ENCODE measurements around the gene P2RX3.
"Not testable (repeated sequence)": the region's sequence is repeated elsewhere in the genome, so short reads cannot be mapped to it uniquely, and the experiment has no call there.

Gene P2RX3

GRCh38 chr11:57327721-57328120 is 10.4 kb upstream of the P2RX3 start:
- DNase-seq = no peak

- DNase-seq = no peak
Observed at GRCh38 chr11:57330029-57330428, 8.1 kb upstream of the P2RX3 start.

GRCh38 chr11:57331720-57332119 is 6.4 kb upstream of the P2RX3 start:
- no peak for DNase-seq

GRCh38 chr11:57332694-57333440 is 5.3 kb upstream of the P2RX3 start:
- DNase-seq = no peak

DNA sequence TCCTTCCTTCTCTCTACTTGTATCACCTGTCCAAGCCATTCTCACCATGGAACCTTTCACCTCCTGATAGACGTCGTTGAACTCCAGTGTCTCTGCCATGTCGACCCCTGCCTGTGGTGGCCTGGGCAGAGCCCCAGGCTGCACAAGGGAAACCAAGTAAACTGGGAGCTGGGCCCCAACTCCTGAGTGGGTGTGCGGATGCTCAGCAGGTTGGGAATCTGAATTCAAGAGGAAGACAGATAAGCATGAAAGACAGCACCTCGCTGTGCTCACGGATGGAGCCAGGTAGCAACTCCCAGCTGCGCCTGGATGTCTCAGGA is 3.2 kb upstream of the P2RX3 start:
- DNase-seq = no peak

- DNase-seq = peak; percentile 94
Observed at GRCh38 chr11:57335343-57336110, 2.6 kb upstream of the P2RX3 start, which contains the start of gene SSRP1. SSRP1 (minus strand) TSS chr11:57335892; CDS start chr11:57335121, 771 bp downstream.

GRCh38 chr11:57336111-57336666 is 2.0 kb upstream of the P2RX3 start:
- DNase-seq = no peak

- not testable (repeated sequence) for DNase-seq
Observed at GRCh38 chr11:57336856-57337255, 1.3 kb upstream of the P2RX3 start.

DNA sequence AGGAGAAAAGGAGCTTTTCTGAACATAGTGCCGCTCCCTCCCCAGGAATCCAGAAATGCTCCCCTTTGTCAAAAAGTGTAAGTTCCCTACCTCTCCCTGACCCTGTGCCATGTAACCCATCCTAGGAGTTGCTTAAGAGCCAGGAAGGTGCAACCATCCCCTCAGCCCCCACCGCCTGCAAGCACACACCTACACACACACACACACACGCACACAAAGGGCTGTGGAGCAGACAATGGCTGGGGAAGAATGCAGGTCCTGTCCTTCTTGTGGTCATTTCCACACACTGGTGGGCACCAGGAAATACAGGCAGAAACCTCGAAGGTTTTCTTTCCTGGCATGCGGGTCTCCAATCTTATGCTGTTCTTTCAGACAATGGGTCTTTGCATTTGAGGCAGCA is 1.2 kb downstream of the P2RX3 start:
- DNase-seq = no peak

DNA sequence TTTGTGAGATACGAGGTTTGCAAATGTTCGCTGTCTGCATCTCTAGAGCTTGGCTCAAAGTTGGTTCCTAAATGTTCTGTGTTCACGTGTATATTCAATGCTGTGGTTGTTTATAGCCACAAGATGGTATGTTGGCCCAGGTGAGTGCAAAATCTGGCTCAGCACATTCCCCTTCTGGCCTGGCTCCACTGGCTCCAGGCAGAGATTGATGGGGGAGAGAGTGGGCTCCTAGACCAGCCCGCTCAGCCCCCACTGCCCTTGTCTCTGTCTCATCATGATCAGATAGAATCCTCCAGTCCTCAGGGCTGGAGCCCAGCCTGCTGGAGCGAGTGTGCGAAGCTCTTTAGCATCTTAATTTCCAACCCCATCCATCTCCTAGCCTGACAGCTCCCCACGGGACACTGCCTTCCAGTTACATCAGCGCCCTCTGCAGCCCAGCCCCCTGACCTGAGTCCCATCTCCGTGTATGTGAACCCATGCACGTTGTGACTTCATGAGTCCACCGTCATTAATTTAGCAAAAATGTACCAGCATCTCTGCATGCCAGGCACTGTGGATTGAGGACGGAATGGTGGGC is 2.0 kb downstream of the P2RX3 start:
- no peak for DNase-seq

- no peak for DNase-seq
Observed at GRCh38 chr11:57341250-57341808, 3.2 kb downstream of the P2RX3 start.

DNA sequence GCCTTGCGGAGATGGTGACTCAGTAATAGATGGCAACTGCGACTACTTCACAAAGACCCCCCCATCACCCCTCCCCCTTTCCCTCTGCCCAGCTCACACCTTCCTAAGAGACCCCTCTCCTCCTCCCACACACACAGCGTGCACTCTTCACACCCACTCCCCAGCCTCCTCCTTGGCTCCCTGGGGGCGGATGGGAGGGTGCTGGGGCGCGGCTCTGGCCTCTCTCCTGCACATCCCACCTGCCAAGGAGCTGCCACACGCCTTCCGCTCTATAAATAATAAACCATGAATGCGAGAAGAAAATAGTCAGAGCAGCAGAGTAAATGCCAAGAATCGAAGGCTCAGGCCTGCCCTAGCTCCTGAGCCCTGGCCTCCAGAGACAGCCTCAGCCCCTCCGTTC is 4.5 kb downstream of the P2RX3 start:
- no peak for DNase-seq

- no peak for DNase-seq
Observed at GRCh38 chr11:57343825-57344224, 5.7 kb downstream of the P2RX3 start.

DNA sequence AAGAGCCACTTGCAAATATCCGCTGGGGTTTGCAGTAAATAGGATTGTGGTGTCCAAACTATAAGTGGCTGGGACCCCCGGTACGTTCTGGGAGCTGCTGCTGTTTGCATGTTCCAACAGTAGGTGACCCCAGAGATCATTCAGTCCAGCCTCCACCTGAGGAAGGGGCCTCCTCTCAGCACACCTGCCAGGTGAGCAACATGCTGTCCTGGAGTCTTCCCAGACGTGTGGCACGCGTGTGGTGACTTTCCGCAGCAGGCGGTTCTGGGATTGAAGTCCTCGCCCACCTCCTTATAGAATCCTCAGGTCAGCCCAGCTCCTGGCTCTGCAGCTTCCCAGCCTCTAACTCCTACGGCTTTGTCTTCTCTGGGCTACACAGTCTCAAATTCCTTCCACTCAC is 6.7 kb downstream of the P2RX3 start:
- no peak for DNase-seq

GRCh38 chr11:57345555-57346211 is 7.5 kb downstream of the P2RX3 start:
- peak; percentile 87 for DNase-seq

GRCh38 chr11:57347336-57347735 is 9.2 kb downstream of the P2RX3 start:
- no peak for DNase-seq

DNA sequence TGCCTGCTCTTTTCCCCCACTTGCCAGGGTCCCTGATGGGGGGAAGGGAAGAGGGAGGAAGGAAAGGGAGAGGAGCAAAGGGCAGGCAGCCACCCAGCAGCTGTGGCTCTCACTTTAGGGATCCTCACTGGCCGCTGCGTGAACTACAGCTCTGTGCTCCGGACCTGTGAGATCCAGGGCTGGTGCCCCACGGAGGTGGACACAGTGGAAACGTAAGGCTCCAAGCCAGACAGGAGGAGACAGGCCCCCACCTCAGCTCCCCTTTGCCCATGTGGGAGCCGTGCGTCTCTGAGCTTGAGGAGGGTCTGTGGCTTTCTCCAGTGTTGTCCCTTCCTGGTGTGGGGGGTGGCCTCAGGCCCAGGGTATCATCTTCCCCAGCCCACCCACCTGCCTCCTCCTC is 9.9 kb downstream of the P2RX3 start:
- DNase-seq = no peak

DNA sequence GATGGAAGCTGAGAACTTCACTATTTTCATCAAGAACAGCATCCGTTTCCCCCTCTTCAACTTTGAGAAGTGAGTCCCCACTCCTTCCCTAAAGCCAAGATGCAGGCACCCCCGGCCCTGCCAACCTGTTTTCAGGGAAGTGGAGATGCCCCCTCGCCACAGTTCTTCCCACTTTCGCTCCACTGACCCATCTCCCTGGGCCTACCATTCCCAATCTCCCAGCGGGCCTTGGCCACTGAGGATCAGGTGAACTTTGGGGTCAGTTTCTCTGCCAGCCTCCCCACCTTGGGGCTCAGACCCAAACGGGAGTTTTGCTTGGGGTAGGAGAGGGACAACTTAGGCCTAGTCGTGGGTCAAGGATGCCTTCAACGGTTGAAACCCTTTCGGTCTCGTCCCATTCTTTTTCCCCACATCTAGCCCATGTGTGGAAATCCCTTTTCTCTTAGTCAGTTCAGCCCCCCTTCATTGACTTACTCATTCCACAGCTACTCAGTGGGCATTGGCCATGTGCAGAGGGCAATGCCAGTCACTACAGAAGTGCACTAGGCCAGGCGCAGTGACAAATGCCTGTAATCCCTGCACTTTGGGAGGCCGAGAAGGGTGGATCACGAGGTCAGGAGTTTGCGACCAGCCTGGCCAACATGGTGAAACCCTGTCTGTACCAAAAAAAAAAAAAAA is 10.6 kb downstream of the P2RX3 start:
- DNase-seq = no peak

- peak; percentile 90 for DNase-seq
Observed at GRCh38 chr11:57349491-57350274, 11.5 kb downstream of the P2RX3 start.

DNA sequence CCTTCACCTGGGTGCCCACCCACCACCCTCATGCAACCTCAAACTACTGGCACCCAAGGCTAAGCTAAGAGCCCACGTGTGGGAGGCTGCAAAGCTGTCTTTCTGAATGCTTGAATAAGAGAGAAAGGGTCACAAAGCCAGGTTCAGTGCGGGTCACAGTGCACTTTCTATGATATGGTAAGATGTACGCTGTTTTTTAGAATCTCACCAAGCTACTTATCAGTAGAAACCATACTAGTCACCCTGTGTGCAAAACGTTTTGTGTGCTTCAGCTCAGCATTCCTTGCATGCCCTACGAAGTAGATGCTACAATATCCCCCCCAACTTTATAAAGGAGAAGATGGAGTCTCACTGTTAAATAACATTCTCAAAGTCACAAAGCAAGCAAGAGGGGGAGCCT is 14.9 kb downstream of the P2RX3 start:
- no peak for DNase-seq

GRCh38 chr11:57353446-57353845 is 15.3 kb downstream of the P2RX3 start:
- no peak for DNase-seq

DNA sequence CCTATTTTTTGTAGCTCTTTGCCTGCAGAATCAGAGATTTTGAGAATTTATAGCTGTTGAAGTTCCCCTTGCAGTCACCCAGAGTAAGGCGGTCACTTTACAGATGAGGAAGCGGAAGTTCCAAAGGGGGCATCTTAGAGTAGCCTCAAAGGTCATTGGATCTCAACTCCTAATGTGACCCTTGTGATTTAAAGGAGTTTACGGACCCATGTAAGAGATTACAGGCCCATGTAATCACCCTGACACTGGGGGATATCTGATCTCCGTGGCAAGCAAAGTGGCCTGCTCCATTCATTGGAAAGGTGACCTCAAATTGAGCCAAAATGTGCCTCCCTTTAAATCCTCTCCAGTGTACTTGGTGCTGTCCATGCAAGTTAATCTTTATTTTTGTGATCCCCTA is 15.7 kb downstream of the P2RX3 start:
- DNase-seq = no peak

All from activated effector memory CD4-positive, alpha-beta T cell treated with anti-CD3 and anti-CD28 coated beads, Interleukin-2, amount 50 U/mL, for 16 hours (primary cell).